HG03097 (cell line): Measurements from ENCODE around the gene SCD5.

Source experiments
- ATAC-seq: cut with Tn5 transposase; IDR thresholded peaks from one replicate; pipeline ENCODE4 v1.9.1; 2021; ENCODE audit not compliant: unreplicated experiment, low FRiP score

SCD5 gene

GRCh38 chr4:82697561-82697960 lies 101.0 kb downstream of the SCD5 start:
- ATAC-seq: no peak

- ATAC-seq: no peak
Observed at GRCh38 chr4:82696117-82696860, 102.3 kb downstream of the SCD5 start.

- no peak for ATAC-seq
Observed at GRCh38 chr4:82694892-82695291, 103.7 kb downstream of the SCD5 start.

GRCh38 chr4:82694046-82694445 lies 104.5 kb downstream of the SCD5 start:
- no peak for ATAC-seq

- no peak for ATAC-seq
Observed at GRCh38 chr4:82692101-82692780, 106.4 kb downstream of the SCD5 start.

GRCh38 chr4:82691431-82691830 lies 107.2 kb downstream of the SCD5 start:
- ATAC-seq: no peak

- ATAC-seq: no peak
Observed at GRCh38 chr4:82688091-82688795, 110.4 kb downstream of the SCD5 start.

- no peak for ATAC-seq
Observed at GRCh38 chr4:82687531-82687930, 111.1 kb downstream of the SCD5 start.

- no peak for ATAC-seq
Observed at GRCh38 chr4:82681754-82682153, 116.8 kb downstream of the SCD5 start.

GRCh38 chr4:82680834-82681233 lies 117.8 kb downstream of the SCD5 start:
- no peak for ATAC-seq

- no peak for ATAC-seq
Observed at GRCh38 chr4:82679531-82679930, 119.1 kb downstream of the SCD5 start.

GRCh38 chr4:82678051-82678450 lies 120.5 kb downstream of the SCD5 start:
- no peak for ATAC-seq

GRCh38 chr4:82677327-82677726 lies 121.3 kb downstream of the SCD5 start:
- no peak for ATAC-seq

- no peak for ATAC-seq
Observed at GRCh38 chr4:82667761-82668480, 130.7 kb downstream of the SCD5 start.

GRCh38 chr4:82666970-82667665 lies 131.5 kb downstream of the SCD5 start:
- ATAC-seq: no peak

GRCh38 chr4:82661181-82661992 lies 137.2 kb downstream of the SCD5 start:
- no peak for ATAC-seq

GRCh38 chr4:82652062-82652461 lies 146.5 kb downstream of the SCD5 start:
- no peak for ATAC-seq

GRCh38 chr4:82650868-82651267 lies 147.7 kb downstream of the SCD5 start:
- no peak for ATAC-seq

- no peak for ATAC-seq
Observed at GRCh38 chr4:82648356-82648755, 150.2 kb downstream of the SCD5 start.
